NCI-H2196 (cell line): ENCODE results near the gene PLEKHM3.

Experiments used
- DNase-seq: peaks from one replicate; lab custom pipeline; 2025; ENCODE audit not compliant: unreplicated experiment; lab: John Stamatoyannopoulos, UW

Gene PLEKHM3

GRCh38 chr2:207802650-207803049 lies 222.7 kb downstream of the PLEKHM3 start:
- DNase-seq = no peak

- DNase-seq = no peak
Measured at GRCh38 chr2:207801259-207801658, 224.1 kb downstream of the PLEKHM3 start.

GRCh38 chr2:207796585-207797350 lies 228.6 kb downstream of the PLEKHM3 start:
- DNase-seq = peak; percentile 77

- peak; percentile 27 for DNase-seq
Measured at GRCh38 chr2:207792244-207792785, 233.0 kb downstream of the PLEKHM3 start.

GRCh38 chr2:207791579-207792243 lies 233.6 kb downstream of the PLEKHM3 start:
- no peak for DNase-seq

GRCh38 chr2:207790898-207791297 lies 234.4 kb downstream of the PLEKHM3 start:
- DNase-seq = no peak

- no peak for DNase-seq
Measured at GRCh38 chr2:207787800-207788199, 237.5 kb downstream of the PLEKHM3 start.

- no peak for DNase-seq
Measured at GRCh38 chr2:207787017-207787416, 238.3 kb downstream of the PLEKHM3 start.

GRCh38 chr2:207784898-207785297 lies 240.4 kb downstream of the PLEKHM3 start:
- DNase-seq = no peak

- no peak for DNase-seq
Measured at GRCh38 chr2:207783514-207783913, 241.8 kb downstream of the PLEKHM3 start.

- no peak for DNase-seq
Measured at GRCh38 chr2:207782238-207783030, 242.9 kb downstream of the PLEKHM3 start.

- no peak for DNase-seq
Measured at GRCh38 chr2:207779523-207779922, 245.8 kb downstream of the PLEKHM3 start.

- no peak for DNase-seq
Measured at GRCh38 chr2:207778298-207778882, 246.9 kb downstream of the PLEKHM3 start.

GRCh38 chr2:207777124-207777523 lies 248.2 kb downstream of the PLEKHM3 start:
- no peak for DNase-seq

- no peak for DNase-seq
Measured at GRCh38 chr2:207775473-207775872, 249.9 kb downstream of the PLEKHM3 start.

GRCh38 chr2:207772844-207773205 lies 252.5 kb downstream of the PLEKHM3 start:
- no peak for DNase-seq

GRCh38 chr2:207772081-207772843 lies 253.1 kb downstream of the PLEKHM3 start:
- DNase-seq = peak; percentile 22

GRCh38 chr2:207771421-207771820 lies 253.9 kb downstream of the PLEKHM3 start:
- DNase-seq = no peak
